Chondrocyte (in vitro differentiated cells): ENCODE results near the gene ABI3BP. TPM values are rescaled to one million over a fixed set of nuclear protein-coding genes. Genes with fewer than 3 reads are reported as not detected.

Source experiments
- DNase-seq: peaks from one replicate; pipeline ENCODE4 v3.0.0; 2021; ENCODE audit warnings: mixed read lengths, low spot score
- H3K27ac Mint-ChIP-seq: one replicate; pipeline ENCODE4 v1.8.0; 2021; ENCODE audit warnings: mild to moderate bottlenecking, moderate library complexity, mixed read lengths; ENCODE audit not compliant: unreplicated experiment
- H3K27me3 Mint-ChIP-seq: 2 replicates; pipeline ENCODE4 v1.8.0; 2021; ENCODE audit warnings: low read depth, mixed read lengths
- H3K36me3 Mint-ChIP-seq: 2 replicates; pipeline ENCODE4 v1.8.0; 2021; ENCODE audit warnings: low read depth, mixed read lengths
- H3K4me1 Mint-ChIP-seq: 2 replicates; pipeline ENCODE4 v1.8.0; 2021; ENCODE audit warnings: low read depth, mild to moderate bottlenecking, mixed read lengths
- H3K4me3 Mint-ChIP-seq: one replicate; pipeline ENCODE4 v1.8.0; 2021; ENCODE audit warnings: mild to moderate bottlenecking, moderate library complexity, mixed read lengths; ENCODE audit not compliant: unreplicated experiment
- H3K9me3 Mint-ChIP-seq: 2 replicates; pipeline ENCODE4 v1.8.0; 2021; ENCODE audit warnings: low read depth, mixed read lengths
- CTCF ChIP-seq: fragments of 200-600 bp; sonication (generic); IDR thresholded peaks from 2 replicates; pipeline ENCODE4 v1.5.0; 2021; ENCODE audit warnings: antibody characterized with exemption, mild to moderate bottlenecking, moderate library complexity
- total RNA-seq: library from RNA; stranded (reverse); gene quantifications from 3 replicates; pipeline ENCODE4 v1.2.1, GENCODE V29; 2021

ABI3BP gene
- total RNA-seq, 1 donor from 2014 or later = 10.2 TPM

- H3K27ac Mint-ChIP-seq = no peak overlapping the region
- H3K9me3 Mint-ChIP-seq = no peaks in the 10 kb centered on the region
- no peak overlapping the region for H3K4me3 Mint-ChIP-seq
- TF ChIP-seq CTCF = no peak
- H3K4me1 Mint-ChIP-seq = peaks cover 10% of the 10 kb centered on the region
- H3K27me3 Mint-ChIP-seq = peaks cover 1% of the 10 kb centered on the region
- no peak for DNase-seq
- peaks cover 5% of the 10 kb centered on the region for H3K36me3 Mint-ChIP-seq
These were observed 100.1 kb downstream of the ABI3BP start for GRCh38 chr3:100893108-100893507.

DNA sequence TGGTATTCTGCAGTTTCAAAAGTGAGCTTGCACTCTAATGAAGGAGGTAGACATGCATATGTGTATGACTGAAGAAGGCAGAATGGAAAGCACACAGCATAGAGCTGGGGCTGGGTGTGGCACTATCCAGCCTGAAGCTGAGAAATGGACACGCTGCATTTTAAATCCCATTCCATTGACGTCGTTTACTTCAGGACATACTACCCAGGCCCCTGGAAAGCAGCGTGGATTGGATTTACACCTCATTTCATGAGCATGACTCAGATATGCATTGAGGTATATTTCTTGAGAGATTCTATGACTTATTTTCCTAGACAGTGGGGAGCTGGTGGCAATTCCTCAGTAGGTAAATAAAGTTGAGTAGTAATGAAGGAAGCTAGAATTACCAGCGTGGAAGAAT, 101.4 kb downstream of the ABI3BP start:
- no peak for TF ChIP-seq CTCF
- no peaks in the 10 kb centered on the region for H3K9me3 Mint-ChIP-seq
- H3K36me3 Mint-ChIP-seq = peaks cover 5% of the 10 kb centered on the region
- no peak overlapping the region for H3K4me3 Mint-ChIP-seq
- no peak for DNase-seq
- peaks cover 3% of the 10 kb centered on the region for H3K27me3 Mint-ChIP-seq
- peaks cover 10% of the 10 kb centered on the region for H3K4me1 Mint-ChIP-seq
- H3K27ac Mint-ChIP-seq = no peak overlapping the region

DNA sequence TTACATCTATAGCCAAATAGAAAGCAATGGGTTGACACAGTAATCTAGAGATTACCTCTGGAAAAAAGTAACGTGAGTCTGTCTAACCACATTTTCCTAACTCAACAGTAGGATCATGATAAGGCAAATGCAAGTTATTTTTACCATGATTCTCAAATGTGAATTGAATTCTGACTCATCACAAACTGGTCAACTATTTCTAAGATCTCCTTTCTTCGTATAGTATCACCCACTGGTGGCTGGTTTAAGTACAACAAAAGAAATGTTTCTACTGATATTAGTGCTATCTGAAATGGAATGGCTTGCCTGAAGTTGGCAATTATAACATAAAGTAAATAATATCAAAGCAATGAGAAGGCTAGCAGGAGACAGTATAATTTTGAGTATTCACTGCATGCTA, 102.2 kb downstream of the ABI3BP start:
- Mint-ChIP-seq H3K27me3 (peaks cover 4% of the 10 kb centered on the region), H3K27ac (no peak overlapping the region), H3K4me1 (peaks cover 10% of the 10 kb centered on the region), H3K36me3 (peaks cover 5% of the 10 kb centered on the region), H3K9me3 (no peaks in the 10 kb centered on the region), H3K4me3 (no peak overlapping the region)
- peak; percentile 75 for TF ChIP-seq CTCF
- DNase-seq = no peak

- no peak for DNase-seq
- Mint-ChIP-seq H3K9me3 (no peaks in the 10 kb centered on the region), H3K4me3 (no peak overlapping the region), H3K27me3 (peaks cover 5% of the 10 kb centered on the region), H3K27ac (no peak overlapping the region), H3K4me1 (peaks cover 10% of the 10 kb centered on the region), H3K36me3 (peaks cover 2% of the 10 kb centered on the region)
- TF ChIP-seq CTCF = no peak
These were observed 104.3 kb downstream of the ABI3BP start for GRCh38 chr3:100888881-100889280.

GRCh38 chr3:100882571-100882984, 110.6 kb downstream of the ABI3BP start:
- Mint-ChIP-seq H3K4me3 (no peak overlapping the region), H3K36me3 (no peaks in the 10 kb centered on the region), H3K27me3 (peaks cover 2% of the 10 kb centered on the region), H3K4me1 (peaks cover 23% of the 10 kb centered on the region), H3K27ac (peak overlapping the region; percentile 52), H3K9me3 (no peaks in the 10 kb centered on the region)
- no peak for TF ChIP-seq CTCF
- DNase-seq = no peak
